Endothelial cell of umbilical vein (primary cell): Measurements from ENCODE around the gene SH3RF3. TPM values are rescaled to one million over a fixed set of nuclear protein-coding genes. Genes with fewer than 3 reads are reported as not detected.

Experiments used
- BruUV-seq: library from RNA; stranded (reverse); fragments of 400-500 nt; replicated peaks from 2 replicates; lab custom pipeline; 2021; lab: Mats Ljungman, UMichigan
- CTCF ChIA-PET: fragments of 300-600, 350-600 bp; sonication (Branson Sonifier 250); formaldehyde crosslinking; loops from one replicate; lab custom pipeline; 2021; ENCODE audit warnings: antibody characterized with exemption, inconsistent platforms; lab: Charles Lee
- POLR2A ChIA-PET: fragments of 300-600, 350-600 bp; sonication (Branson Sonifier 250); formaldehyde crosslinking; loops from one replicate; lab custom pipeline; 2021; ENCODE audit warnings: antibody characterized with exemption, inconsistent platforms; lab: Charles Lee
- DNase-seq: peaks from one replicate; pipeline ENCODE4 v3.0.0-alpha.2; 2011; ENCODE audit warnings: low read depth, low spot score
- FAIRE-seq: peaks from 2 replicates; lab custom pipeline; 2011; peaks lifted over from hg19 to GRCh38; lab: Jason Lieb, UNC
- H2AFZ ChIP-seq: 2 replicates; pipeline ENCODE4 v1.6.0; 2012; ENCODE audit warnings: low read depth, low read length, control low read depth, inconsistent platforms
- H3K27ac ChIP-seq: 2 replicates; pipeline ENCODE4 v1.5.1; 2011; ENCODE audit warnings: low read depth, mild to moderate bottlenecking, control low read depth, low read length, moderate library complexity; ENCODE audit not compliant: insufficient read depth
- H3K27me3 ChIP-seq, 2 experiments: 2 replicates each; pipeline versions ENCODE4 v1.6.0 to v1.6.1; 2011; ENCODE audit warnings: low read length in 2 of 2, mixed read lengths in 1 of 2; ENCODE audit not compliant: control insufficient read depth in 2 of 2, insufficient read depth in 2 of 2
- H3K36me3 ChIP-seq, 2 experiments: 2 replicates in 1 of 2; 3 replicates in 1 of 2; pipeline ENCODE4 v1.5.1; 2011; ENCODE audit warnings: low read length in 2 of 2, mild to moderate bottlenecking in 1 of 2, moderate library complexity in 1 of 2; ENCODE audit not compliant: control insufficient read depth in 2 of 2, insufficient read depth in 2 of 2; ENCODE audit errors: extremely low read depth in 1 of 2
- H3K4me1 ChIP-seq: 3 replicates; pipeline ENCODE4 v1.5.1; 2011; ENCODE audit warnings: mild to moderate bottlenecking, low read length; ENCODE audit not compliant: control insufficient read depth, insufficient read depth; ENCODE audit errors: extremely low read depth
- H3K4me2 ChIP-seq: 2 replicates; pipeline ENCODE4 v1.6.1; 2011; ENCODE audit warnings: low read length, control low read depth, mixed read lengths; ENCODE audit not compliant: insufficient read depth
- H3K4me3 ChIP-seq, 3 experiments: fragments of 200-600 bp in 1 of 3; sonication (generic), shearing (Covaris generic) in 1 of 3; replicated peaks in 1 of 3; 2 replicates each; pipeline ENCODE4 v1.5.1; 2011 to 2016; ENCODE audit warnings: control low read depth in 3 of 3, low read length in 3 of 3, mild to moderate bottlenecking in 2 of 3, inconsistent platforms in 1 of 3, low read depth in 1 of 3, moderate library complexity in 1 of 3; ENCODE audit not compliant: insufficient read depth in 1 of 3
- H3K79me2 ChIP-seq: 2 replicates; pipeline ENCODE4 v1.6.0; 2012; ENCODE audit warnings: low read length, inconsistent platforms; ENCODE audit not compliant: control insufficient read depth, insufficient read depth
- H3K9ac ChIP-seq: replicated peaks from 2 replicates; pipeline ENCODE3; 2011; ENCODE audit warnings: low read length, control low read depth; ENCODE audit not compliant: insufficient read depth; ENCODE audit errors: extremely low read depth
- H3K9me1 ChIP-seq: replicated peaks from 3 replicates; pipeline ENCODE4 v1.6.0; 2011; ENCODE audit warnings: mild to moderate bottlenecking, low read length; ENCODE audit not compliant: control insufficient read depth, insufficient read depth; ENCODE audit errors: extremely low read depth
- H3K9me3 ChIP-seq: replicated peaks from 2 replicates; pipeline ENCODE4 v1.5.1; 2012; ENCODE audit warnings: low read length, inconsistent platforms; ENCODE audit not compliant: control insufficient read depth, insufficient read depth
- H4K20me1 ChIP-seq: replicated peaks from 2 replicates; pipeline ENCODE3; 2011; ENCODE audit warnings: mild to moderate bottlenecking, low read length; ENCODE audit not compliant: control insufficient read depth, insufficient read depth; ENCODE audit errors: extremely low read depth
- CTCF ChIP-seq, 2 donors: IDR thresholded peaks; 1 replicate in 1 of 2; 2 replicates in 1 of 2; pipeline ENCODE4 v1.5.1; 2011; ENCODE audit warnings: low read length in 2 of 2, mild to moderate bottlenecking in 2 of 2, moderate library complexity in 2 of 2, control low read depth in 1 of 2, inconsistent platforms in 1 of 2, low read depth in 1 of 2; ENCODE audit not compliant: insufficient read depth in 1 of 2; ENCODE audit errors: extremely low read depth in 1 of 2
- EZH2 ChIP-seq: IDR thresholded peaks from 2 replicates; pipeline ENCODE4 v1.6.1; 2012; ENCODE audit warnings: borderline replicate concordance, low read depth, mild to moderate bottlenecking, moderate library complexity, low read length, inconsistent platforms; ENCODE audit not compliant: severe bottlenecking
- FOS ChIP-seq: IDR thresholded peaks from 2 replicates; pipeline ENCODE4 v1.6.1; 2011; ENCODE audit warnings: mild to moderate bottlenecking, low read length, moderate library complexity, borderline replicate concordance; ENCODE audit not compliant: insufficient read depth
- GATA2 ChIP-seq: IDR thresholded peaks from 2 replicates; pipeline ENCODE4 v1.7.0; 2011; ENCODE audit warnings: low read depth, mild to moderate bottlenecking, moderate library complexity, mixed read lengths, low read length; ENCODE audit not compliant: insufficient read length, insufficient read depth
- JUN ChIP-seq: IDR thresholded peaks from 2 replicates; pipeline ENCODE4 v1.6.1; 2011; ENCODE audit warnings: borderline replicate concordance, low read depth; ENCODE audit not compliant: insufficient read length, insufficient read depth
- MAX ChIP-seq: IDR thresholded peaks from 2 replicates; pipeline ENCODE4 v1.6.1; 2011; ENCODE audit not compliant: insufficient read depth, insufficient read length
- MYC ChIP-seq: IDR thresholded peaks from one replicate; pipeline ENCODE4 v1.6.1; 2011; ENCODE audit warnings: mild to moderate bottlenecking, low read depth, low read length
- POLR2A ChIP-seq: IDR thresholded peaks from 2 replicates; pipeline ENCODE4 v1.6.1; 2012; ENCODE audit warnings: low read depth, mild to moderate bottlenecking, control low read depth, low read length
- POLR2AphosphoS5 ChIP-seq: IDR thresholded peaks from 2 replicates; pipeline ENCODE4 v1.6.1; 2012; ENCODE audit warnings: low read depth, mild to moderate bottlenecking, control low read depth, low read length, moderate library complexity; ENCODE audit not compliant: insufficient read depth
- dilution Hi-C: fragments of 300-500 bp; cut with MboI; formaldehyde crosslinking; loops from one replicate; pipeline ENCODE4 v1.15.0; 2019; ENCODE audit warnings: low sequenced_read_pairs; ENCODE audit not compliant: extremely low pct_ligation_motif_present
- intact Hi-C: fragments of 100-400 bp; cut with micrococcal nuclease; formaldehyde crosslinking; loops from one replicate; pipeline ENCODE4 v1.10.0; 2022
- polyA plus RNA-seq, 4 experiments: library from polyadenylated mRNA; depleted of rRNA in 3 of 4; stranded (reverse) in 3 of 4; unstranded in 1 of 4; fragments of >200 nt; gene quantifications; 2 replicates each; pipeline versions ENCODE4 v1.2.1 to v1.2.3, GENCODE V29; 2011 to 2012; ENCODE audit warnings: missing spikeins in 1 of 4
- total RNA-seq: library from RNA; stranded (reverse); gene quantifications from 2 replicates; pipeline ENCODE4 v1.2.3, GENCODE V29; 2021

Gene SH3RF3
- total and polyA plus RNA-seq, 2 donors (not counting 3 experiments of a cell fraction or from before 2014, with no cell fraction given): 3.8 to 14.7 TPM

- DNase-seq (no peak), FAIRE-seq (no peak)
- no peaks in the 10 kb centered on the region for H3K36me3 ChIP-seq
- no peak overlapping the region for H2AFZ ChIP-seq
- peaks cover 15% of the 10 kb centered on the region for H3K79me2 ChIP-seq
- ChIA-PET POLR2A (interaction anchor here (0.8 to 1.1 kb wide), 2 partner anchors 18 to 66 kb away, joined by 3 read pairs; no protein-coding TSS in a partner anchor), CTCF (interaction anchor here (0.6 to 3.3 kb wide), 21 partner anchors 11 to 214 kb away, joined by 3 to 23 read pairs (median 4); partner anchors contain the start of gene SH3RF3)
- peaks cover 54% of the 10 kb centered on the region for H3K4me1 ChIP-seq
- TF ChIP-seq MYC (no peak), CTCF (IDR thresholded peaks at IDR 0.05; ENCODE audit: extremely low read depth in 1 of 2, insufficient read depth in 1 of 2, low read depth in 1 of 2, low read length in 2 of 2) (no peak), MAX (no peak), POLR2AphosphoS5 (no peak), POLR2A (no peak), JUN (no peak), FOS (no peak), GATA2 (no peak), EZH2 (no peak)
- H3K27me3 ChIP-seq: no peaks in the 10 kb centered on the region
- H3K9me3 ChIP-seq: no peaks in the 10 kb centered on the region
- H4K20me1 ChIP-seq: no peaks in the 10 kb centered on the region
- intact Hi-C loops: loop anchor here (2.0 to 5.0 kb wide), 3 partner anchors 66 to 164 kb away; no protein-coding TSS in a partner anchor
- no peaks in the 10 kb centered on the region for H3K9me1 ChIP-seq
- peak overlapping the region; percentile 76 for H3K4me2 ChIP-seq
- BruUV-seq: no TSS peak
- peak overlapping the region; percentile 76 for H3K27ac ChIP-seq
- no peak overlapping the region for H3K4me3 ChIP-seq
- dilution Hi-C loops: no loop called here
- no peak overlapping the region for H3K9ac ChIP-seq
Observed at GRCh38 chr2:109332880-109333279, 203.9 kb downstream of the SH3RF3 start.
